Cerebellar nuclear complex (tissue), 1 donor: ENCODE measurements around the gene LPIN2.
A peak's percentile ranks its signal among the peaks of the same experiment; 100 is the strongest.
"Not testable (repeated sequence)": the region's sequence is repeated elsewhere in the genome, so short reads cannot be mapped to it uniquely, and the experiment has no call there.

Experiments
- DNase-seq, 2 experiments: peaks; one replicate each; lab custom pipeline; 2025; lab: John Stamatoyannopoulos, UW

LPIN2 gene

GRCh38 chr18:3013024-3013804, at the start of gene LPIN2:
LPIN2 (minus strand) TSS chr18:3013144; CDS start chr18:2960840, 52,304 bp downstream.
- peak; percentile 26 to 67 for DNase-seq

DNA sequence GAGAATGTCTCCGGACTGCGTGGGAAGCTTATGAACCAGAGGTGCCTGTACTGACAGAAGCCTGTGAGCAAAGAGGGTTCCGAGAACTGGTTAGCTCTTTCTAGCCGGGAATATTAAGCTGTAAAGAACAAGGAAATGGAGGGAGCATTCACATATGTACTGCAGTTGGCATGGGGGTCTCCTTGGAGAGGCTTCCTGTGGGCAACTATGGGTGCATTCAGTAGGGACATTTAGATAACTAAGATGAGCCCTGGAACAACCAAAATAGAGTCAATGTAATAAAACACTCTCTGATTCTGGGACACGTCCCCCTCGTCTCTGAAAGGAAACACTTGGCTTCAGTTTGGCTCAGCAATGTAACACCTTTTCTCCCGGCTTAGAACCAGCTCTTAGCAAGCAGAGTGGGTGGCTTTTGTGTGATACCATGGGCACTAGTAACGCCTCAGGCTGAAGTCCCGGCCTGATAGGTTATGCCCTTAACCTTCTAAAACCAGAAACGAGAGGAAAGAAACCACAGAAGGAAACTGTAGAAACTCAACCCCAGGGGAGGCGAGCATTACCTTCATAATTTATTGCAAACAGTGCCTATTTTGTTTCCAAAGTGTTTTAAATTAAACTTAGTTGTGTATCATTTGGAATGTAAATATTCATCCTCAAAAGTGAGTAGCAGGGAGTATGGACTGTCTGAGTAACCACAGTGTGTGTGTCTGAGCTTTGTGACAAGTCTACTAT, 48.8 kb upstream of the LPIN2 start:
- no peak for DNase-seq

- no peak for DNase-seq
These were observed 48.0 kb upstream of the LPIN2 start for GRCh38 chr18:3060667-3061580.

GRCh38 chr18:3059272-3059671, 46.3 kb upstream of the LPIN2 start:
- no peak for DNase-seq

DNA sequence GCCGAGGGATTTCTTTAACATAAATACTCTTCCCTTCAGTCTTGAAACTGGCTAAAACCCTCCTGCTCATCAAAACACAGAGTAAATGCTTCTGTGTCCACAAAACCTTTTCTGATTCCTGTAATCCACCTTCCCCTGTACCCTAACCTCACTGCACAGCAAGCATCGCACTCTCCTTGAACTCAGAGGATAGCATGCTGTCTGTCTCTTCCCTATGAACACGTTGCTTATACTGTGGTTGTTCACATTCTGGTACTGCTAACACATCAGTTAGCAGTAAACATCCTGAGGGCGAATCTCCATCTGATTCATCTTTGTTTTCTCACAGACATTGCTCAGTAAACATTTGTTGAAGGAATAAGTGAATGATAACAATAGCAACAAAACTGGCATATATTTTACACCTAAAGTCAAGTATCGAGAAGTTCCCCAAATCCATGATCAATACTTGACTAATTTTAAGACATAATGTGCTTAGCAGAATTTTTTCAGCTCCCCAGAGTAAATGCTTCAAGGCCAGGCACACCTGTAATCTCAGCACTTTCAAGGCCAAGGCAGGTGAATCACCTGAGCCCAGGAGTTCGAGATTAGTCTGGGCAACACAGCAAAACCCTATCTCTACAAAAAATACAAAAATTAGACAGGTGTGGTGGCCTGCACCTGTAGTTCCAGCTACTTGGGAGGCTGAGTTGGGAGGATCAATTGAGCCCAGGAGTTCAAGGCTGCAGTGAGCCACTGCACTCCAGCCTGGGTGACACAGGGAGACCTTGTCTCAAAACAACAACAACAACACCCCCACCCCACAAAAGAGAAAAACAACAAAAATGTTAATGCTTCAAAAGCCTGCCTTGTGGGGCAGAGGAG, 45.6 kb upstream of the LPIN2 start:
- no peak for DNase-seq

DNA sequence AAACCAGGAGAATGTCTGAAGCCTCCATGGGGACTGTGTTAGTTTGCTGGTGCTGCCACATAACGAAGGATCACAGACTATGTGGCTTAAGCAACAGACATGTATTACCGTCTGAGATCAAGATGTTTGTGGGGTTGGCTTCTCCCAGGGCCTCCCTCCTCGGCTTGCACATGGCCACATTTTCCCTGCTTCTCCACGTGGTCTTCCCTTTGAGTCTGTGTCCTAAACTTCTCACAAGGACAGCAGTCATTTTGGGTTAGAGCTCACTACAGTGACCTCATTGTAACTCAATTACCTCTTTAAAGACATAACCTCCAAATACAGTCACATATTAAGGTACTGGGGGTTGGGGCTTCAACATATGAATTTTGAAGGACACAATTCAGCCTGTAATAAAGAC, 44.6 kb upstream of the LPIN2 start:
- no peak for DNase-seq

DNA sequence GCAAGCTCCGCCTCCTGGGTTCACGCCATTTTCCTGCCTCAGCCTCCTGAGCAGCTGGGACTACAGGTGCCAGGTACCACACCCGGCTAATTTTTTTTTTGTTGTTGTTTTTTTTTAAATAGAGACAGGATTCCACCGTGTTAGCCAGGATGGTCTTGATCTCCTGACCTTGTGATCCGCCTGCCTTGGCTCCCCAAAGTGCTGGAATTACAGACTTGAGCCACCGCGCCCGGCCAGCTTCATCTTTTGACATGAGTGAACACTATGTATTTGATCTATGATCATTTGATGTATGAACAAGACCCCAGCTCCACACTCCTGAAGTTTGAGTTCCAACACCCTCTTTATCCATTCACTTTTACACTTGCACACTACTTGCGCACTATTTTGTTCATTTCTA, 43.4 kb upstream of the LPIN2 start:
- DNase-seq: no peak

- DNase-seq: no peak
These were observed 42.9 kb upstream of the LPIN2 start for GRCh38 chr18:3055816-3056215.

GRCh38 chr18:3055186-3055728, 42.3 kb upstream of the LPIN2 start:
- no peak for DNase-seq

DNA sequence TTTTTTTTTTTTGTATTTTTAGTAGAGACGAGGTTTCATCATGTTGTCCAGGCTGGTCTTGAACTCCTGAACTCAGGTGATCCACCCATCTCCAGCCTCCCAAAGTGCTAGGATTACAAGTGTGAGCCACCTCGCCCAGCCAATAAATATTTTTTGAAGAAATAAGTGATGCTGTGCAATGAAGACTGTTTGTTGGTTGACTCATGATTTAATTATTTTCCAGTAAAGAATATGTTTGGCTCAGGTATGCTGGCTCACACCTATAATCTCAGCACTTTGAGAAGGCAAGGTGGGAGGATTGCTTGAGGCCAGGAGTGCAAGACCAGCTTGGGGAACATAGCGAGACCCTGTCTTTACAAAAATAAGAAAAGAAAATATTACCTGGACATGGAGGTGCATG, 41.8 kb upstream of the LPIN2 start:
- no peak for DNase-seq

GRCh38 chr18:3054214-3054613, 41.3 kb upstream of the LPIN2 start:
- no peak for DNase-seq

GRCh38 chr18:3053081-3053480, 40.1 kb upstream of the LPIN2 start:
- no peak for DNase-seq

GRCh38 chr18:3052411-3052758, 39.4 kb upstream of the LPIN2 start:
- no peak for DNase-seq

GRCh38 chr18:3051718-3052410, 38.9 kb upstream of the LPIN2 start:
- no peak for DNase-seq

- DNase-seq: not testable (repeated sequence)
These were observed 37.0 kb upstream of the LPIN2 start for GRCh38 chr18:3049897-3050454.

DNA sequence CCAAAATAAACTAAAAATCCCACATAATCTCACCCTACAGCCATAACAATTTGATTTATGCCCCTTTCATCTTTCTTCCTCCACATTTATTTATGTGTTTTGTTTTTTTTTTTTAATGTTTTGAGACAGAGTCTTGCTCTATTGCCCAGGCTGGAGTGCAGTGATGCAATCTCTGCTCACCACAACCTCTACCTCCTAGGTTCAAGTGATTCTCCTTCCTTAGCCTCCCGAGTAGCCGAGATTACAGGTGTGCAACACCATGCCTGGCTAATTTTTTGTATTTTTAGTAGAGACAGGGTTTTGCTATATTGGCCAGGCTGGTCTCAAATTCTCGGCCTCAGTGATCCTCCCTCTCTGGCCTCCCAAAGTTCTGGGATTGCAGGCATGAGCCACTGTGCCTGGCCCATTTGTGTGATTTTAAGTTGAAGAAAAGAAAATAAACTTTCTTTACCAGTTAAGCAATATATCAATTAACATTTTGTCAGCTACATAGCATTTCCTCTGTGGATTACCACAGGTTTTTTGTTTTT, 35.9 kb upstream of the LPIN2 start:
- DNase-seq: no peak

- DNase-seq: peak; percentile 41 to 69
These were observed 35.2 kb upstream of the LPIN2 start for GRCh38 chr18:3048121-3048520.

DNA sequence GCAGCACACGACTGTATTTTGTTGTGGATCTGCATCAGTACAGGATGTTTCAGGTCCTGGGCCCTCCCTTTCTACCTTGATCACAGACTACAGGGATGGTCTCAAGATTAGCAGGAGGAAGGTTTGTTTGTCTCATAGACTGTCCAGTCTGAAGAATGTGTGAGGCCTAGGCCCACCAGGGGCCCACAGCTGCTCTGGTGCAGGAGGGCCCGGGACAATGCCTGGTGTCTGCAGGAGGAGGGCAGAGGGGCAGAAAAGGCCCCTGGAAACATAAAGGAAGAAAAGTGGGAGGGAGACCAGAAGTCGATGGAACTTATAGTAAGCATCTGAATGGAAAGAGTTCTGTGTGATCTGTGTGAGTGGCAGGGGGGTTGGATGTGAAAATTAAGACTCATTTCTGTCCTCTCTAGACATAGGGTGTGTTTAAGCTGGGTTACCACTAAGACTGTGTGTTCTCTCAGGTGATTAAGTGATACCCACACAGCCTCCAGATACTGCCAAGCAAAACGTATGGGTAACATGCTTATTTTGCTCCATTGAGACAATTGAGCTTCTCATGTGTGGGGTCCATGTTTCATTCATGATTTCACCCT, 33.4 kb upstream of the LPIN2 start:
- no peak for DNase-seq

- DNase-seq: no peak
These were observed 32.2 kb upstream of the LPIN2 start for GRCh38 chr18:3044931-3045698.
